ENCODE measurements around the gene TRAF2.

The TRAF2 gene

DNA sequence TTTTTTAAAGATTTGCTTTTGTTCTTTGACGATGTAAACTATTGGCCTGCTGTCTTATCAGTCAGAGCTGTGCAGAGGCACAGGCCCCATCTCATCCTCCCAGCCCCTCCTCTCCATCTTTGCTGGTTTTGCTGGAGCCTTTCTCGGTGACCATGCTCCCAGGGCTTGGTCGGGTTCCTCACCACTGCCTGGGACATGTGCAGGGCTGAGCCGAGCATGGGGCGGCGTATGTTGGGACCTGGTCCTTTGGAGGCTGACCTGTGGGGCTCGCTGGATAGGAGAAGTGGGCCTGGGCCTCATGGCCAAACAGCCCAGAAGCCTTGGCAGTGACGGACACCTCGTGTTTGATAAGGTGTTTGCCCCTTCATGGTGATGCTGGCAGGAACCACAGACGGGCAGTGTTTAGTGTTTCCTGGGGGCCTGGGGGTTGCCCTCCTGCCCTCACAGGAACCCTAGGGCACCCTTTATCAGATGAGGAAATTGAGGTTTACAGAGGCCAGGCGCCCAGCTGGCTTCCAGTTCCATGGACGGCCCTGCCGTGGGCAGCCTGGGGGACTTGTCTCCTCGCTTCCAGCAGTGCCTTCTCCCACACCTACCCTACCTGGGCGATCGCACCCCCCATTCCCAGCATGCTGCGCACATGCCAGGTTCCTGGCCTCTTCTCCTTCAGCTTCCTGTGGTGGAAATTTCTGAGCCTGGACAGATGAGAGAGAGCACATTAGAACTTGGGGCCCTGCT lies 27.6 kb downstream of the TRAF2 start:
- DNase-seq = no peak

DNA sequence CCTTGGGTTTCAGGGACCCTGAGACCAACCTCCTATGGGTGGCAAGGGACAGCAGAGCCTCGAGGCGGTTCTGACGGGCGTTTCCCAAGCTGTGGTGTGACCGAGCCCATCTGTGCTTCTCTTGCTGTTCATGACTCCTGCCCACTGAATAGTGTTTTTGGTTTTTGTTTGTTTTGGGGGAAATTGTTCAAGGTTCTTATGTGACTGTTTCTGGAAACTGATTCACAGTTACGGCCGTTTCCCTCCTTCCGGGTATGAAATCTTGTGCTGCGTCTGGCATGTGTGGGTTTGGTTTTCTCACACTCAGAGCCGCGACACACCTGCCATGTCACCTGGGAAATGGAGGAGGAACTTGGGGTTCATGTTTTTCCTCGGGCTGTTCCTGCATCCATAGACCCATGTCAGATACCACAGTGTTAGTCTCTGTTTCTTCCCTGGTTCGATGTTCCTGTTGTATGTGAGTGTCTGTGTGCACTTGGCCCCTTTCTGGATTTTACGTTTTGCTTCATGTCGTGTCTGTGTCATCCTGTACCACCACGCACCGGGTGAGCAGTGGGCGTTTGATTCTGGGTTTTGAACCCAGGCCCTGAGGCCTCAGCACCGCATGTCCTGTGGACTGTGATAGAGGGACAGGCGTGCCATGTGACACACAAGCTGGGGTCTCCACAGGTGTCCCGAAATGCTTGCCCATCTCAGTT lies 29.5 kb downstream of the TRAF2 start:
- no peak for DNase-seq

DNA sequence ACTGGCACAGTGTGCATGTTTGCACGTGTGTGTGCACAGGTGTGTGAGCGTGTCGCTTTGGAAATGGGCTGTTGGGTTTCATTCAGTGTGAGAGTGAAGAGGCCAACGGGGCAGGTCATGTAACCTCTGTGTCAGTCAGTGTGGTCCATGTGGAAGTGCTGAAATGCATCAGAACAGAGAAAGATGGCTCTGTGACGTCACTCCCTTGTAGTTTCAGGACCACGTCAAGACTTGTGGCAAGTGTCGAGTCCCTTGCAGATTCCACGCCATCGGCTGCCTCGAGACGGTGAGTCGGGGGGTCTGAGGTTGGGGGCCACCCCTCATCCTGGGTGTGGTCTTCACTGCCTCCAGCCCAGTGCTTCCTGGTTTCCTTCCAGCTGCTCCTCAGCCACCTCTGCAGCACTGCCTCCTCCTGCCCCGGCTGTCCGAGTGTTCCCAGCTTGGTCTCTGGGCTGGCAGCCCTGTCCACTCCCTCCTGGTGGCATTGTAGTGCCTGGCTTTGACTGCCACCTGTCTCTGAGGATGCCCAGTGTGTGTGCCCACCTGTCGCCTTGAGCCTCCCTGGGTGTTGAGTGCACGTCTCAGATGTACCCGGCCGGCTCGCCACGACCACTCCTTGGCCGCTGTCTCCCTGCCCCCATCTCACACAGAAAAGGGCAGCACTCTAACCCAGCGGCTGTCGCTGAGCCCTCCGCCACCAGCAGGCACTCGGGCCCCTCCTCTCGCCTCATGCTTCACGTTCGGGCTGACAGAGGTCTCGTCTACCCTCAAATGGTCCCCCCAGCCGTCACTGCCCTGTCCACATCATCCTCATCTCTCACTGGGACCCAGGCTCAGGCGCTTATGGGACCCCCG lies 30.2 kb downstream of the TRAF2 start:
- no peak for DNase-seq

DNA sequence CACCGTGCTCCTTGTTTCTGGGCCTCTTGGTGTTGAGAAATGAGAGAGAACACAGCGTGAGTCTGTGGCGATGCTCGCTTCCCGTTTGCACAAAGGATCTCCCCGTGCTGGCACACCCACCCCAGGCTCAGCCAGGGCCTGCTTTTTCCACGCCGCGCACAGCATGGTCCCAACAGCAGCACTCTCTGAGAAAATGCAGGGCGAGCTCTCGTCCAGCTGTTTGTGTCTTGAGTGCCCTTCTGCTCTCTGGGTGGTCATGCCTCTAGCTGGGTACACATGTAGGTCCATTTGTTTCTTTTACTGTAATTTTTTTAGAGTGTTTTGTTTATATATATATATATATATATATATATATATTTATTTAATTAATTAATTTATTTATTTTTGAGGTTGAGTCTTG lies 31.6 kb downstream of the TRAF2 start:
- no peak for DNase-seq

DNA sequence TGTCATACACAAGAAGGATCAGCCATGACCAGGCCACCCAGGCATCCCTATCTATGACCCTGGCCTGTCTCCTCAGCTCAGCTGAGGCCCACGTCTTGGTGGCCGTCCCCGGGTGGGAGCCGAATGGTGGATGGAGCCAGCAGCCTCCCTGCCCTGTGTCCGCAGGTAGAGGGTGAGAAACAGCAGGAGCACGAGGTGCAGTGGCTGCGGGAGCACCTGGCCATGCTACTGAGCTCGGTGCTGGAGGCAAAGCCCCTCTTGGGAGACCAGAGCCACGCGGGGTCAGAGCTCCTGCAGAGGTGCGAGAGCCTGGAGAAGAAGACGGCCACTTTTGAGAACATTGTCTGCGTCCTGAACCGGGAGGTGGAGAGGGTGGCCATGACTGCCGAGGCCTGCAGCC lies 33.8 kb downstream of the TRAF2 start:
- DNase-seq = no peak

DNA sequence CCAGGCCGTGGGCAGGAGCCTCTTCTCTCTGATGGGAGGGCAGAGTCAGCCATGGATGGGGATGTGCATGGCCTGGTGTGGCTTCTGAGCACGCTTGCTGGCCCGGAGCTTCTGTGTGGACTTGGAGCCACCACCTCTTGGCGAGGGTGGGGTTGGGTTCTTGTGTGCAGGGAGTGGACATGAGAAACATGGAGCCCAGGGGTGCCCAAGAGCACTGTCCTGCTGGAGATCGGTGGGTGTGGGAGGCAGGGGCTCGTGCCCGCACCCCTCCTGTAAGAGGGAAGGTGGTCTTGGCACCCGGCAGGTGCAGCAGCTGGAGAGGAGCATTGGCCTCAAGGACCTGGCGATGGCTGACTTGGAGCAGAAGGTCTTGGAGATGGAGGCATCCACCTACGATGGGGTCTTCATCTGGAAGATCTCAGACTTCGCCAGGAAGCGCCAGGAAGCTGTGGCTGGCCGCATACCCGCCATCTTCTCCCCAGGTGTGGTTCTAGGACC lies 34.5 kb downstream of the TRAF2 start:
- DNase-seq = no peak

DNA sequence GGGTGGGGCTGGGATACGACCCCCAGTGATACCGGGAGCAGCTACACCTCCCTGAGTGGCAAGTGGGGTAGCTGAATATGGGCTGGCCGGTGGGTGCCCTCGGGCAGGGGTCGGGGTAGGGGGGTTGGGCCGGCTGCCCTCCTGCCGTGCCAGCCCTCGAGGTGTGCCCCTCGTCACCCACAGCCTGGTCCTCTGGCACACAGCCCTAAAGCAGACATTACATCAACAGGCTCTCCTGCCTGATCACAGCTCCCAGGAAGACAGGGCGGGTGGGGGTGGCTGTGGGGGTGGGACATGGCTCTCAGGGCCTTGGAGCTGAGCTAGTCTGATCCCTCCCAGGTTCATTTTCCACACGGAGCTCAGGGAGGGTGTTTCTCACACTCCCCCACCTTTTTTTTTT lies 35.0 kb downstream of the TRAF2 start:
- no peak for DNase-seq

DNA sequence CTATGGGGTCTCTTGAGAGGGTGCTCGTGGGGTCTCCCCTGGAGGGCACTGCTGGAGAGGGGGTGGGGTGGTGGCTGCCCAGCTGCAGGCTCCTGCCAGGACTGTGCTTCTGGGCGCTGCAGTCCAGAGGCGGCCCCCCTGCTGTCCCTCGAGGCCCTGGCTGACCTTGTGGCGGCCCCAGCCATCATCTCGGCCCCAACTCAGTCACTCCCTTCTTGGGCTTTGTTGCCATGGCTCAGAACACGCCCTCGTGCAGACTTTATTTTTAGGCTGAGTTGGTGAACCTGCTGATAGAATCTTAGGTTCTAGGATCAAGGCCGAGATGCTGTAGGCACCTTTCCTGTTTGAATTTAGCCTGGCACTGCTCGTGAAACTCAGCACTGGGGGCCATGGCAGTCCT lies 35.4 kb downstream of the TRAF2 start:
- no peak for DNase-seq

DNA sequence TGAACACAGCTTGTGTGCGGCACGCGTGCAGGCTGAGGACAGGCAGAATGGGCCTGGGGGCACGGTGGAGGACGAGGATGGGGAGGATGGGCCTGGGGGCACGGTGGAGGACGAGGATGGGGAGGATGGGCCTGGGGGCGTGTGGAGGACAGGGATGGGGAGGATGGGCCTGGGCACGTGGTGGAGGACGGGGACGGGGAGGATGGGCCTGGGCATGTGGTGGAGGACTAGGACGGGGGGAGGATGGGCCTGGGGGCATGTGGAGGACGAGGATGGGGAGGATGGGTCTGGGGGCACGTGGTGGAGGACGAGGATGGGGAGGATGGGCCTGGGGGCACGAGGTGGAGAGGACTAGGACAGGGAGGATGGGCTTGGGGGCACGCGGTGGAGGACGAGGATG lies 36.2 kb downstream of the TRAF2 start:
- DNase-seq = no peak

DNA sequence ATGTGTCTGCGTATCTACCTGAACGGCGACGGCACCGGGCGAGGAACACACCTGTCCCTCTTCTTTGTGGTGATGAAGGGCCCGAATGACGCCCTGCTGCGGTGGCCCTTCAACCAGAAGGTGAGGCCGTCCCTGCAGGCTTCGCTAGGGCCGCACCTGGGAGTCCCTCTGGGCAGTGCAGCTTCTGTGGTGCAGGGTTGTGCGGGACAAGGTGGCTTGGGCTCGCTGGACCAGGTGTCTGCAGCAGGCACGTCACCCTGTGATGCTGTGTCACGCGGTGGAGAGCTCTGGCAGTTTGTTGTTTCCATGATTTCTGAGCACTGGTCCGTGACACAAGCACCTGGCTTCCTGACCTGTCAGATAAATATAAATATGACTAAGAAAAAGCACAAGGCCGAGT lies 37.6 kb downstream of the TRAF2 start:
- no peak for DNase-seq

DNA sequence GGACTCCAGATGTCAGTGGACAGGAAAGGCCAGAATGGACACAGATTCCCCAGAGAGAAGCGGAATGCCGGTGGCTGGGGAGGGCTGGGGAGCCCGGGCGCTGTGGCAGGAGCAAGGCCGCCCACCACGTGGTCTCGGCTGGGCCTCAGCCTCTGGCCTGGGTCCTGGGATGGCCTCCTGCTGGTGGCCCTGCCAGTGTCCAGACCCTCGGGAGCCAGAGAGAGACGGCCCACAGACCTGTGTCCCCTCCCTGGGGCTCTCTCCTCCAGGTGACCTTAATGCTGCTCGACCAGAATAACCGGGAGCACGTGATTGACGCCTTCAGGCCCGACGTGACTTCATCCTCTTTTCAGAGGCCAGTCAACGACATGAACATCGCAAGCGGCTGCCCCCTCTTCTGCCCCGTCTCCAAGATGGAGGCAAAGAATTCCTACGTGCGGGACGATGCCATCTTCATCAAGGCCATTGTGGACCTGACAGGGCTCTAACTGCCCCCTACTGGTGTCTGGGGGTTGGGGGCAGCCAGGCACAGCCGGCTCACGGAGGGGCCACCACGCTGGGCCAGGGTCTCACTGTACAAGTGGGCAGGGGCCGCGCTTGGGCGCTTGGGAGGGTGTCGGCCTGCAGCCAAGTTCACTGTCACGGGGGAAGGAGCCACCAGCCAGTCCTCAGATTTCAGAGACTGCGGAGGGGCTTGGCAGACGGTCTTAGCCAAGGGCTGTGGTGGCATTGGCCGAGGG lies 39.3 kb downstream of the TRAF2 start:
- DNase-seq = no peak

DNA sequence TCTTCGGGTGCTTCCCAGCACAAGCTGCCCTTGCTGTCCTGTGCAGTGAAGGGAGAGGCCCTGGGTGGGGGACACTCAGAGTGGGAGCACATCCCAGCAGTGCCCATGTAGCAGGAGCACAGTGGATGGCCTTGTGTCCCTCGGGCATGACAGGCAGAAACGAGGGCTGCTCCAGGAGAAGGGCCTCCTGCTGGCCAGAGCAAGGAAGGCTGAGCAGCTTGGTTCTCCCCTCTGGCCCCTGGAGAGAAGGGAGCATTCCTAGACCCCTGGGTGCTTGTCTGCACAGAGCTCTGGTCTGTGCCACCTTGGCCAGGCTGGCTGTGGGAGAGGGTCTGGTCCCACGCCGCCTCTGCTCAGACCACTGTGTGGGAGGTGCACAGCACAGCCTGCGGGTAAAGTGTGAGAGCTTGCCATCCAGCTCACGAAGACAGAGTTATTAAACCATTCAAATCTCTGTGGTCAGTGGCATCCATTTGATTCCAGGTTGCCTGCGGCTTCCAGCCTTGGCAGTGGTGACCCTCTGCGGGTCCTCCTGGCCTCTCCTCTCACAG lies 39.9 kb downstream of the TRAF2 start:
- no peak for DNase-seq

DNA sequence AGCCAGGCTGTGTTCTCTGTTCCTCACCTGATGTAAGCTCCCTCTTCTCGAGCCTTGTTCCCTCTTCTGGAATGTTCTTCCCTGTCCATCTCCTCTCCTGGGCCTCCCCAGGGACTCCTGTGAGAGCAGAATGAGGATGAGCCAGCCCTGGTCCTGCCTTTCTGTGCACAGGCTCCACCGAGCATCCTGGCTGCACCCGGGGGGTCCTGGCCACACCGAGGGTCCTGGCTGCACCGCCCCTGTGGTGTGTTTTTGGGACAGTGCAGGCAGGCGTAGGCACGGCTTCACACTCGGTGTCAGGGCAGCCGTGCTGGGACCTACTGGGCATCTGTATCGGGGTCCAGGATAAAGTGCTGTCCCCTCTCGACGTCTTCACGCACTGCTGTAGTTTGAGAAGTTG lies 40.4 kb downstream of the TRAF2 start:
- DNase-seq = no peak

DNA sequence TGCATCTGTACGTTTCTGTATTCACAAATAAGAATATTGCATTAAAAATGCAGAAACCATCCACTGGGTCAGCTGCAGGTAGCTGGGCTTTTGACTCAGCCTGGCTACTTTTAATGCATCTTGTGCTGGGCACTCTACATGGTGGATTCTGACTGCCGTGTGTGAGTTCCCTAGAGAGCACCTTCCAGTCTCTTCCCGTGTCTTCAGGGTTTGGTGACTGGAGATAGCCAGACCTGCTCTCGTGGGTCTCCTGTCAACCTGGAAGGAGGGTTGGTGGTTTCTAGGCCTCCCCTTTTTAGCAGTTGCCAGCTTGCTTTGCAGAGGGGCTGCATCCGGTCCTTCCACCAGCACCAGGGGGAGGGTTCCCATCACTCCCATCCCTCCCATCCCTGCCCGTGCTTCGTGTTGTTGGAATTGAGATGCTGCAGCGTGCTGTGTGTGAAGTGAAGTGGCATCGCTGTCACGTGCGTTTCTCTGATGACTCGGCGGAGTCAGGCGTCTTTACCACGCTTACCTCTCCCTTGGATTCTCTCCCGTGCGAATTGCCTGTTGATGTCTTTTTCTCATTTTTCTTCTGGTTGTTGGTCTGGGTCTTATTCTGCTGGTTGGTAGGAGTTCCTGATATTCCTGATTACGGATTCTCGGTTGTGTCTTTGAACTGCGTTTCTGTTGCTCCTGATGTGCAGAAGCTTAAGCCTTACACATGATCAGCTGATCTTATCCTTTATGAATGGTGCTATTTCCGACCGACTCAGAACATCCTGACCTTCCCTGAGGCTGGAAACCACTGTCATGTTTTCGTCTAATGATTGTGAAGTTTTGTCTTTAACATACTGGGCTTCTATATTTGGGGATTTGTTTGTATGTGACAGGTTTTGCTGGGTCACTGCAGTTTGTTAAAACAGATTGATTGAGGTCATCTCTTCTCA lies 41.3 kb downstream of the TRAF2 start:
- no peak for DNase-seq

DNA sequence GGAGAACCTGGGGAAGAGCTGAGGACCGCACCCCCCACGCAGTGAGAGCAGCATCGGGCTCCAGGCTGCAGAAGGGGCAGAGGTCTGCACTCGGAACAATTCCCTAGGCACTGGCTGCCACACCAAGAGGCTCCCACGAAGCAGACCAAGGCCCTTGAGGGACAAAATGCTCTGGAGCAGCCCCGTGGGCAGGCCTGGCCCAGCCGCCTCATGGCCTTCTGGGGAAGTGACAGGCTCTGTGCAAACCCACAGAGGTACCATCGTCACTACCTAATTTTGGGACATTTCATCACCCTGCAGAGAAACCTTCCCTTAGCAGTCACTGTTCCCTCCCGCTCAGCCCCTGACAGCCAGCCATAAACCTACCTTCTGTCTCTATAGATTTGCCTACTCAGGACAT lies 42.3 kb downstream of the TRAF2 start:
- DNase-seq = no peak

DNA sequence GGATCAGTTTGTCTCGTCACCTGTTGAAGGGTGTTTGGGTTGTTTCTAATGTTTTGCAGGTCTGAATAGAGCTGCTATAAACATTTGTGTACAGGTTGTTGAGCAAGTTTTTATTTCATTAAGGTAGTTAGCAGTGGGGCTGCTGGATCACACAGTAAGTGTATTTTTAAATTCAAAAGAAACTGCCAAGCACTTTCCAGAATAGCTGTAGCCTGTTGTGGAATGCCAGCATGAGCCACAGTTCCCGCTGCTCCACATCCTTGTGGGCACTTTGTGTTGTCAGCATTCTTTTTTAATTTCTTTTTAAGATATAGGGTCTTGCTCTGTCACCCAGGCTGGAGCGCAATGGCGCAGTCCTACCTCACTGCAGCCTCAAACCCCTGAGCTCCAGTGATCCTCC lies 43.7 kb downstream of the TRAF2 start:
- DNase-seq = no peak

DNA sequence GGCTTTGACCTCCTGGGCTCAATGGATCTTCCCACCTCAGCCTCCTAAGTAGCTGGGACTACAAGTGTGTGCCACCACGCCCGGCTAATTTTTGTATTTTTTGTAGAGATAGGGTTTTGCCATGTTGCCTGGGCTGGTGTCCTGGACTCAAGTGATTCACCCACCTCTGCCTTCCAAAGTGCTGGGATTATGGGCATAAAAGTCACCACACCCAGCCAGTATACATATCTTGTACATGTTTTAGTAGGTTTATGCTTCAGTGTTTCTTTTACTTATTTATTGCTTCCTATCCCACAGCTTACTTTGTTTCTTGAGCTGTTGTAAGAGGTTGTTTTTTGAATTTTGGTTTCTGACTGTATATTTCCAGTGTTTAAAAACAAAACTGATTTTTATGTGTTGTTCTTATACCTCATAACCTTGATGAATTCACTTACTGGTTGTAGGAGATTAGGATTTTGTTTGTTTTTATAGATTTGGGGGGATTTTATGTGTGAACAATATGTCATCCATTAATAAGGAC lies 45.4 kb downstream of the TRAF2 start:
- no peak for DNase-seq

DNA sequence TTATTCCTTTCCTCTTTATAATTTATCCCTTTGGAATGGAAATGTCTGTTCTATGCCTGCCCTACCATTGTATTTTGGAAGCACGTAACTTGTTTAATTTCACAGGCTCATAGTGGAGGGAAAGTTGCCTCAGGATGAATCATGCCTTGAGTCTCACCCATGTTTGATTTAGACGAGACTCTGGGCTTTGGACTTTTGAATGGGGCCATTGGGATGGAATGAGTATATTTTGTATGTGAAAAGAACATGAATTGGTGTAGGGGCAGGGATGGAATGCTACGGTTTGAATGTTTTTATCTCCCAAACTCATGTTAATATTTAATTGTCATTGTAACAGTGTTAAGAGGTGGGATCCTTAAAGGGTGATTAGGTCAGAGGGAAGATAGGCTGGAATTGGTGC lies 48.0 kb downstream of the TRAF2 start:
- DNase-seq = no peak

DNA sequence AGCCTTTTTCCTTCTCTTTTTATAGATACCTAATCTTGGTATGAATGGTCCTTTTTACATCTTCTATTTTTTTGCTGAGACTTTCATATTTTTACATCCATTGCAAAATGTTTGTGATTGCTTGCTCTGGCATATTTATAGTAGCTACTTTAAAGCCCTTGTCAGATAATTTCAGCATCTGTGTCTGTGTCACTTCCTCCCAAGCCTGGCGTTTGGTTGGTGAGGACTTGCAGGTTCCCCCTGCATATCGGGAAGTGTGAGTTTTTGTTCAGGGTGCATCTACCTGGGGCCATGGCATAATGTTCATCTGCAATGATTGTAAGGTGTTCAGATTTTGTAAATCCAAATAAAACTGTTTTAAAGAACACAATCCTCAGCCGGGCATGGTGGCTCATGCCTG lies 49.3 kb downstream of the TRAF2 start:
- DNase-seq = no peak

DNA sequence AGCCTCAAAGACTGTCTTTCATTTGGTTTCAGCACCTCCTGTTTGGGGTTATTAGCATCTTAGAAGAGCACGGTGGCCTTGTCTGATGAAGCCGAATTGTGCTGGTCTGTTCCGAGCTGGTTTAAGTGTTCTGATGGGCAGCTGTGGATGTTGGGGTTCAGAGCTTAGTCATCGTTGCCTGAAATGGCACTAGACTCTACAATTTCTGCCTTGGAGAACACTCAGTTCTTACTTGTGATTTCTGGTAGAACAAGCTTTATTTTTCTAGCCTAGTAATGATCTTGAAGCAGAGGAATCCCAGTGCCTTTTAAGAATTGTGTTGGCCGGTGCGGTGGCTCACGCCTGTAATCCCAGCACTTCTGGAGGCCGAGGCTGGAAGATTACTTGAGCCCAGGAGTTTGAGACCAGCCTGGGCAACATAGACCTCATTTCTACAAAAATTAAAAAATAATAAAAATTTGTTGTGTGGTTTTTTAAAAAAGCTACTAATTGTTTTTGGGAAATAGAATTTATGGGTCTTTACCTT lies 50.4 kb downstream of the TRAF2 start:
- DNase-seq = no peak
